OCI-LY7 (cell line): ENCODE measurements around the gene TXNDC2.

Source experiments
- EZH2phosphoT487 ChIP-seq: fragments of 200-600 bp; sonication (generic); IDR thresholded peaks from 2 replicates; pipeline ENCODE4 v1.6.1; 2018; ENCODE audit warnings: low read depth, borderline replicate concordance, mild to moderate bottlenecking, mixed run types, antibody characterized with exemption, low read length, moderate library complexity, mixed read lengths
- TF ChIP-seq, protein P1 (sequence below): fragments of 200-600 bp; sonication (generic); conservative IDR thresholded peaks from 2 replicates; pipeline ENCODE4 v1.5.1; 2014; ENCODE audit warnings: mild to moderate bottlenecking, antibody characterized with exemption, low read length, moderate library complexity, mixed read lengths

DNA sequence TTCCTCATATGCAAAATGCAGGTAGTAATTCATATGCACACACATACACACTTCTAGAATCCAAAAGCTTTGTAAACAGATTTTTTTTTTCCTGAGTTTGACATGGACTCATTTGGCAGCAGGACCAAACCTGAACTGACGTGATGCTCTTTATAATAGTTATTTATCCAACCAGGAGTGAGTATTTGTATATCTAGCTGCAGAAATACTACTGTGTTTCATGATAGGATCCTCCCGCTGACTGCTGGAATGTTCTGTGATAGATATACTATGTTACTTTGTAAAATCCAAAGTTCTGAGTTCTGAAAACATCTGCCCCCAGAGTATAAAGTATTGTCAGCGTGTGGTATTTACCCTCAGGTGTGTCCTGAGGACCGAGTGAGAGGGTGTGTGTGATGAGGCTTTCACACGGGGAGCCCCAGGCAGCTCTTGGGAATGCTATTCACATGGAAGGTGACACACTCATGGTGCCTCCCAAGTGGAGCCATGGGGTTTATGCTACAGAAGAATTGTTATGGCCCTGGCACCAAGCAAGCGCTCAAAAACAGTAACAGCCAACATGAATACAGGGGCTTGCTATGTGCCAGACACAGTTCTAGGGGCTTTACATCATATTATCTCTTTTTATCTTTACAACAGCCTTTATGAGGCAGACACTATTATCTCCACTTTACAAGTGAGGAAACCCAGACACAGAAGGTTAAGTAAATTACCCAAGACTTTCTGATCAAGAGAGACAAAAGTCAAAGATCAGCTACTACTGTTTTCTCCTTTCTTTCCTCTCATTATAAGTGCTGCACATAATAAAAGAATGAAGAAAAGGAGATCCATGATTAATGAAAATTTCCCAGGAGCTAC, 16.7 kb upstream of the TXNDC2 start:
- TF ChIP-seq, protein P1, sequence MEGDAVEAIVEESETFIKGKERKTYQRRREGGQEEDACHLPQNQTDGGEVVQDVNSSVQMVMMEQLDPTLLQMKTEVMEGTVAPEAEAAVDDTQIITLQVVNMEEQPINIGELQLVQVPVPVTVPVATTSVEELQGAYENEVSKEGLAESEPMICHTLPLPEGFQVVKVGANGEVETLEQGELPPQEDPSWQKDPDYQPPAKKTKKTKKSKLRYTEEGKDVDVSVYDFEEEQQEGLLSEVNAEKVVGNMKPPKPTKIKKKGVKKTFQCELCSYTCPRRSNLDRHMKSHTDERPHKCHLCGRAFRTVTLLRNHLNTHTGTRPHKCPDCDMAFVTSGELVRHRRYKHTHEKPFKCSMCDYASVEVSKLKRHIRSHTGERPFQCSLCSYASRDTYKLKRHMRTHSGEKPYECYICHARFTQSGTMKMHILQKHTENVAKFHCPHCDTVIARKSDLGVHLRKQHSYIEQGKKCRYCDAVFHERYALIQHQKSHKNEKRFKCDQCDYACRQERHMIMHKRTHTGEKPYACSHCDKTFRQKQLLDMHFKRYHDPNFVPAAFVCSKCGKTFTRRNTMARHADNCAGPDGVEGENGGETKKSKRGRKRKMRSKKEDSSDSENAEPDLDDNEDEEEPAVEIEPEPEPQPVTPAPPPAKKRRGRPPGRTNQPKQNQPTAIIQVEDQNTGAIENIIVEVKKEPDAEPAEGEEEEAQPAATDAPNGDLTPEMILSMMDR, result no peak
- TF ChIP-seq EZH2phosphoT487, result no peak
